Thyroid gland (tissue), 4 donors: ENCODE results near the gene PPP1R13B.

ENCODE experiments used
- POLR2A ChIP-seq, 2 donors: fragments of 450-650 bp; IDR thresholded peaks; one replicate each; pipeline ENCODE4 v1.6.1; 2017; ENCODE audit warnings: antibody characterized with exemption in 2 of 2, mild to moderate bottlenecking in 2 of 2, moderate library complexity in 1 of 2
- TF ChIP-seq, protein P1 (sequence below), 6 experiments: fragments of 200-600 bp in 3 of 6; fragments of 450-650 bp in 3 of 6; sonication (generic) in 3 of 6; IDR thresholded peaks; one replicate each; pipeline ENCODE4 v1.5.1; 2016 to 2019; ENCODE audit warnings: antibody characterized with exemption in 6 of 6, mild to moderate bottlenecking in 2 of 6, inconsistent platforms in 1 of 6, moderate library complexity in 1 of 6

- TF ChIP-seq, protein P1, sequence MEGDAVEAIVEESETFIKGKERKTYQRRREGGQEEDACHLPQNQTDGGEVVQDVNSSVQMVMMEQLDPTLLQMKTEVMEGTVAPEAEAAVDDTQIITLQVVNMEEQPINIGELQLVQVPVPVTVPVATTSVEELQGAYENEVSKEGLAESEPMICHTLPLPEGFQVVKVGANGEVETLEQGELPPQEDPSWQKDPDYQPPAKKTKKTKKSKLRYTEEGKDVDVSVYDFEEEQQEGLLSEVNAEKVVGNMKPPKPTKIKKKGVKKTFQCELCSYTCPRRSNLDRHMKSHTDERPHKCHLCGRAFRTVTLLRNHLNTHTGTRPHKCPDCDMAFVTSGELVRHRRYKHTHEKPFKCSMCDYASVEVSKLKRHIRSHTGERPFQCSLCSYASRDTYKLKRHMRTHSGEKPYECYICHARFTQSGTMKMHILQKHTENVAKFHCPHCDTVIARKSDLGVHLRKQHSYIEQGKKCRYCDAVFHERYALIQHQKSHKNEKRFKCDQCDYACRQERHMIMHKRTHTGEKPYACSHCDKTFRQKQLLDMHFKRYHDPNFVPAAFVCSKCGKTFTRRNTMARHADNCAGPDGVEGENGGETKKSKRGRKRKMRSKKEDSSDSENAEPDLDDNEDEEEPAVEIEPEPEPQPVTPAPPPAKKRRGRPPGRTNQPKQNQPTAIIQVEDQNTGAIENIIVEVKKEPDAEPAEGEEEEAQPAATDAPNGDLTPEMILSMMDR (IDR thresholded peaks at IDR 0.05), result no peak
- TF ChIP-seq POLR2A (IDR thresholded peaks at IDR 0.05), result no peak
These were observed 47.3 kb upstream of the PPP1R13B start for GRCh38 chr14:103894723-103895059.
